Keratinocyte (primary cell): ENCODE data around the gene STN1. TPM values are rescaled to one million over a fixed set of nuclear protein-coding genes. Genes with fewer than 3 reads are reported as not detected.

Source experiments
- DNase-seq: peaks from one replicate; pipeline ENCODE4 v3.0.0-alpha.2; 2011; ENCODE audit warnings: low read depth, missing footprints, low spot score
- FAIRE-seq: peaks from 2 replicates; lab custom pipeline; 2011; peaks lifted over from hg19 to GRCh38; lab: Jason Lieb, UNC
- H2AFZ ChIP-seq: 2 replicates; pipeline ENCODE4 v1.6.0; 2012; ENCODE audit warnings: low read length, control low read depth, inconsistent platforms; ENCODE audit not compliant: control insufficient read depth
- H3K27ac ChIP-seq: 2 replicates; pipeline ENCODE4 v1.5.1; 2011; ENCODE audit warnings: low read length; ENCODE audit not compliant: control insufficient read depth, insufficient read depth
- H3K27me3 ChIP-seq: 3 replicates; pipeline ENCODE4 v1.6.0; 2011; ENCODE audit warnings: low read length; ENCODE audit not compliant: control insufficient read depth, insufficient read depth; ENCODE audit errors: extremely low read depth
- H3K36me3 ChIP-seq, 2 experiments: 2 replicates in 1 of 2; 3 replicates in 1 of 2; pipeline ENCODE4 v1.5.1; 2011; ENCODE audit warnings: low read length in 2 of 2, mild to moderate bottlenecking in 1 of 2; ENCODE audit not compliant: control insufficient read depth in 2 of 2, insufficient read depth in 2 of 2; ENCODE audit errors: extremely low read depth in 1 of 2
- H3K4me1 ChIP-seq: 3 replicates; pipeline ENCODE4 v1.5.1; 2011; ENCODE audit warnings: low read length; ENCODE audit not compliant: control insufficient read depth, insufficient read depth; ENCODE audit errors: extremely low read depth
- H3K4me2 ChIP-seq: 3 replicates; pipeline ENCODE4 v1.6.0; 2011; ENCODE audit warnings: low read depth, low read length; ENCODE audit not compliant: control insufficient read depth, insufficient read depth; ENCODE audit errors: extremely low read depth
- H3K4me3 ChIP-seq, 3 experiments: fragments of 200-600 bp in 1 of 3; sonication (generic) in 1 of 3; 2 replicates in 2 of 3; 3 replicates in 1 of 3; pipeline ENCODE4 v1.5.1; 2011 to 2016; ENCODE audit warnings: low read length in 3 of 3, mild to moderate bottlenecking in 3 of 3, control low read depth in 2 of 3, inconsistent platforms in 1 of 3, low read depth in 1 of 3, mixed read lengths in 1 of 3, mixed run types in 1 of 3, moderate library complexity in 1 of 3; ENCODE audit not compliant: control insufficient read depth in 2 of 3, insufficient read depth in 2 of 3; ENCODE audit errors: extremely low read depth in 1 of 3
- H3K79me2 ChIP-seq: 2 replicates; pipeline ENCODE4 v1.6.0; 2012; ENCODE audit warnings: low read length; ENCODE audit not compliant: control insufficient read depth, insufficient read depth
- H3K9ac ChIP-seq: 3 replicates; pipeline ENCODE4 v1.6.0; 2011; ENCODE audit warnings: low read length; ENCODE audit not compliant: control insufficient read depth, insufficient read depth; ENCODE audit errors: extremely low read depth
- H3K9me1 ChIP-seq: 3 replicates; pipeline ENCODE4 v1.6.0; 2011; ENCODE audit warnings: low read length; ENCODE audit not compliant: control insufficient read depth, insufficient read depth; ENCODE audit errors: extremely low read depth
- H3K9me3 ChIP-seq: 2 replicates; pipeline ENCODE4 v1.5.1; 2012; ENCODE audit warnings: low read depth, low read length; ENCODE audit not compliant: control insufficient read depth
- H4K20me1 ChIP-seq: 3 replicates; pipeline ENCODE4 v1.6.0; 2011; ENCODE audit warnings: low read length; ENCODE audit not compliant: control insufficient read depth, insufficient read depth; ENCODE audit errors: extremely low read depth
- EZH2 ChIP-seq: IDR thresholded peaks from one replicate; pipeline ENCODE4 v1.6.1; 2012; ENCODE audit warnings: inconsistent platforms, mild to moderate bottlenecking, low read length, moderate library complexity
- dilution Hi-C: fragments of 300-500 bp; cut with MboI; formaldehyde crosslinking; loops from one replicate; pipeline ENCODE4 v1.7.0; 2020; ENCODE audit warnings: low sequenced_read_pairs; ENCODE audit not compliant: extremely low pct_ligation_motif_present
- polyA plus RNA-seq, 5 experiments: library from polyadenylated mRNA; depleted of rRNA in 3 of 5; stranded (reverse) in 3 of 5; stranded (forward) in 1 of 5; unstranded in 1 of 5; fragments of >200 nt; gene quantifications; 1 replicate in 1 of 5; 2 replicates in 3 of 5; 3 replicates in 1 of 5; pipeline versions ENCODE4 v1.2.1 to v1.2.3, GENCODE V29; 2011 to 2012; ENCODE audit warnings: missing spikeins in 2 of 5, low read depth in 1 of 5, low replicate concordance in 1 of 5
- TF ChIP-seq, protein P1 (sequence below), 3 experiments: IDR thresholded peaks in 1 of 3; conservative IDR thresholded peaks in 1 of 3; optimal IDR thresholded peaks in 1 of 3; 2 replicates in 2 of 3; 3 replicates in 1 of 3; pipeline versions ENCODE3 to v1.5.1; 2011; ENCODE audit warnings: low read length in 3 of 3, mild to moderate bottlenecking in 3 of 3, moderate library complexity in 2 of 3, control low read depth in 1 of 3, inconsistent platforms in 1 of 3; ENCODE audit not compliant: insufficient read depth in 2 of 3; ENCODE audit errors: extremely low read depth in 1 of 3

STN1 gene
- polyA plus RNA-seq, 1 donor (not counting 4 experiments of a cell fraction or from before 2014, with no cell fraction given): 29.0 TPM

DNA sequence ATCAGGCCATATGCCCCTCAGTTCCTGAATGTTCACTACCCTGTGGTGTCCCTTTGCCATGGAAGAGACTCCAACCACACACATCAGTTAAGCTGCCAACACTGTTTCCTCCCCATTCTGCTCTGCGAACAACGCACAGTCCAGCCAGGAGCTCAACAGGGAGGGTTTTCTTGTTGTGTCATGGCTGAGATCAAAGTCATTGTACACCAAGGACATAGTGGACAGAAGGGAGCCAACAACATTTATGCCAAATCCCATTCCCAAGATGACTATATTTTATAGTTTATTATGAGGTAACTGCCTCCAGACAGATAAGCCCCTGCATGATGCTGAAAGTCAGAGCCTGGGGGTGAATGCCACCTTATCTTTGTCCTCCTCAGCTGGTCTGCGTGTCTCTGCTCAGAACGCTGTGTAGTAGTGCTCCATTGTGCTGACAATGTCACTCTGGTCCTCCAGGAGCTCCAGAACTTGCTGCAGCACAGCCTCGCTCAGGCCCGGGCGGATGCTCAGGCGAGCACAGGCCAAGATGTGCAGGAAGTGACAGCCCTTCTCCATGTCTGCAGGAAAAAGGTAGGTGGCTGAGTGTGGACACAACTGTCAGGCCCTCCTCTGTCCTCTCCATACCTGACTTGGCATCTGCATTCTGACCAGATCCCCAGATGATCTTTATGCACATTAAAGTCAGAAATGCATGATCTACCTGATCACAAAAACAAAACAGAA is 35.5 kb downstream of the STN1 start:
- TF ChIP-seq, protein P1, sequence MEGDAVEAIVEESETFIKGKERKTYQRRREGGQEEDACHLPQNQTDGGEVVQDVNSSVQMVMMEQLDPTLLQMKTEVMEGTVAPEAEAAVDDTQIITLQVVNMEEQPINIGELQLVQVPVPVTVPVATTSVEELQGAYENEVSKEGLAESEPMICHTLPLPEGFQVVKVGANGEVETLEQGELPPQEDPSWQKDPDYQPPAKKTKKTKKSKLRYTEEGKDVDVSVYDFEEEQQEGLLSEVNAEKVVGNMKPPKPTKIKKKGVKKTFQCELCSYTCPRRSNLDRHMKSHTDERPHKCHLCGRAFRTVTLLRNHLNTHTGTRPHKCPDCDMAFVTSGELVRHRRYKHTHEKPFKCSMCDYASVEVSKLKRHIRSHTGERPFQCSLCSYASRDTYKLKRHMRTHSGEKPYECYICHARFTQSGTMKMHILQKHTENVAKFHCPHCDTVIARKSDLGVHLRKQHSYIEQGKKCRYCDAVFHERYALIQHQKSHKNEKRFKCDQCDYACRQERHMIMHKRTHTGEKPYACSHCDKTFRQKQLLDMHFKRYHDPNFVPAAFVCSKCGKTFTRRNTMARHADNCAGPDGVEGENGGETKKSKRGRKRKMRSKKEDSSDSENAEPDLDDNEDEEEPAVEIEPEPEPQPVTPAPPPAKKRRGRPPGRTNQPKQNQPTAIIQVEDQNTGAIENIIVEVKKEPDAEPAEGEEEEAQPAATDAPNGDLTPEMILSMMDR (optimal IDR thresholded peaks at IDR 0.05 in 1 of 3, IDR thresholded peaks at IDR 0.05 in 1 of 3, conservative IDR thresholded peaks at IDR 0.05 in 1 of 3; ENCODE audit: extremely low read depth in 1 of 3, insufficient read depth in 2 of 3, low read length in 3 of 3): no peak
- no peak for TF ChIP-seq EZH2
- Histone ChIP-seq H3K4me2 (peak overlapping the region; percentile 66), H3K9me1 (no peaks in the 10 kb centered on the region), H3K9me3 (no peaks in the 10 kb centered on the region), H3K4me1 (peaks cover 72% of the 10 kb centered on the region), H3K4me3 (peak overlapping the region in 1 of 3 experiments; percentile 23), H3K27ac (peak overlapping the region; percentile 97), H3K27me3 (no peaks in the 10 kb centered on the region), H3K79me2 (no peaks in the 10 kb centered on the region), H3K9ac (peak overlapping the region; percentile 75), H2AFZ (no peak overlapping the region), H4K20me1 (no peaks in the 10 kb centered on the region), H3K36me3 (peaks cover 4 to 8% of the 10 kb centered on the region in 2 experiments)
- peak; percentile 61 for FAIRE-seq
- dilution Hi-C loops: no loop called here
- DNase-seq: no peak

DNA sequence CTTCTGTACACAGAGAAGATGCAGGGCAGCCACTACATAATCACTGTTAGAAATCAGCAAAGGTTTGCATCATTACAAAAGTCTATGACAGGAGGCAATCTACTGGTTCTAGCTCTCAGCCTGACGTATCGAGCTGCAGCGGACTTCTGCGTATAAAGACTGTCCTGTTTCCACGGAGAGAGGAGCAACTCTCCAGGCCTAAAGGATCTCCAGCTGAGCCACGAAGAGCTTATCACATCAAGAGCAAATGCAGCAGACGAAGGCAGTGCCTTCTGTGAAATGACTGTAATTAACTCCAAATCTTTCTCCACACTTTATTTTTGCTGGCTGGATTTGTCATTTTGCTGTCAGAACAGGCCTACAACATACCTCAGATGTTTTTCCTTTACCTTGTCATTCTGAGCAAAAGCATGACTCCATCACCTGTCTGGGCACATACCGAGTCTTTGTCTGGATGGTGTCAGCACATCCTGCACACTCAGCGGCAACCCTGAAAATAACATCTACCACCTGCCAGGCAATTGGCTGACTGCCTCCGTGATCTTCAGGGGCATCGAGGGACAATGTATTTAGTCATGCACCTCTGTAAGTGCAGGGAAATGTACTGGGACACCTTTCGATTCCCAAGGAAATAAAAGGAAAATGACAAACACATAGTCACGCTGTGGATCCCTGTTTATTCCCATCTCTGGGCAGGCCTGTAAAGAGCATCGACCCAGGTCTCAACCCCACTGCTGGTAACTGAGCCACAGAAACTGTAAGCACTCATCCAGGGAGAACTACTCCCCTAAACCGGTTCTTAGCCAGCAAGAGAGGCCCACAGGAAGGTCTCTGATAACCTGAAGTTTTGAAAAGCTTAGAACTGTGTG is 36.3 kb downstream of the STN1 start:
- Histone ChIP-seq H3K27me3 (no peaks in the 10 kb centered on the region), H3K4me3 (peak overlapping the region in 1 of 3 experiments; percentile 23), H2AFZ (no peak overlapping the region), H3K9me1 (no peaks in the 10 kb centered on the region), H3K27ac (peak overlapping the region; percentile 97), H3K4me2 (peak overlapping the region; percentile 69), H3K9ac (peak overlapping the region; percentile 75), H3K79me2 (no peaks in the 10 kb centered on the region), H3K4me1 (peaks cover 70% of the 10 kb centered on the region), H4K20me1 (no peaks in the 10 kb centered on the region), H3K9me3 (no peaks in the 10 kb centered on the region), H3K36me3 (peaks cover 2 to 8% of the 10 kb centered on the region in 2 experiments)
- DNase-seq (peak; percentile 95), FAIRE-seq (peak; percentile 99)
- dilution Hi-C loops: no loop called here
- TF ChIP-seq, protein P1 (optimal IDR thresholded peaks at IDR 0.05 in 1 of 3, IDR thresholded peaks at IDR 0.05 in 1 of 3, conservative IDR thresholded peaks at IDR 0.05 in 1 of 3; ENCODE audit: extremely low read depth in 1 of 3, insufficient read depth in 2 of 3, low read length in 3 of 3): no peak
- TF ChIP-seq EZH2: no peak
